Keratinocyte (primary cell): ENCODE data around the gene BSPRY. TPM values are rescaled to one million over a fixed set of nuclear protein-coding genes. Genes with fewer than 3 reads are reported as not detected.
A peak's percentile ranks its signal among the peaks of the same experiment; 100 is the strongest.

ENCODE experiments used
- DNase-seq: peaks from one replicate; pipeline ENCODE4 v3.0.0-alpha.2; 2011; ENCODE audit warnings: low read depth, missing footprints, low spot score
- FAIRE-seq: peaks from 2 replicates; lab custom pipeline; 2011; peaks lifted over from hg19 to GRCh38; lab: Jason Lieb, UNC
- H2AFZ ChIP-seq: 2 replicates; pipeline ENCODE4 v1.6.0; 2012; ENCODE audit warnings: low read length, control low read depth, inconsistent platforms; ENCODE audit not compliant: control insufficient read depth
- H3K27ac ChIP-seq: 2 replicates; pipeline ENCODE4 v1.5.1; 2011; ENCODE audit warnings: low read length; ENCODE audit not compliant: control insufficient read depth, insufficient read depth
- H3K27me3 ChIP-seq: 3 replicates; pipeline ENCODE4 v1.6.0; 2011; ENCODE audit warnings: low read length; ENCODE audit not compliant: control insufficient read depth, insufficient read depth; ENCODE audit errors: extremely low read depth
- H3K36me3 ChIP-seq, 2 experiments: 2 replicates in 1 of 2; 3 replicates in 1 of 2; pipeline ENCODE4 v1.5.1; 2011; ENCODE audit warnings: low read length in 2 of 2, mild to moderate bottlenecking in 1 of 2; ENCODE audit not compliant: control insufficient read depth in 2 of 2, insufficient read depth in 2 of 2; ENCODE audit errors: extremely low read depth in 1 of 2
- H3K4me1 ChIP-seq: 3 replicates; pipeline ENCODE4 v1.5.1; 2011; ENCODE audit warnings: low read length; ENCODE audit not compliant: control insufficient read depth, insufficient read depth; ENCODE audit errors: extremely low read depth
- H3K4me2 ChIP-seq: 3 replicates; pipeline ENCODE4 v1.6.0; 2011; ENCODE audit warnings: low read depth, low read length; ENCODE audit not compliant: control insufficient read depth, insufficient read depth; ENCODE audit errors: extremely low read depth
- H3K4me3 ChIP-seq, 3 experiments: fragments of 200-600 bp in 1 of 3; sonication (generic) in 1 of 3; 2 replicates in 2 of 3; 3 replicates in 1 of 3; pipeline ENCODE4 v1.5.1; 2011 to 2016; ENCODE audit warnings: low read length in 3 of 3, mild to moderate bottlenecking in 3 of 3, control low read depth in 2 of 3, inconsistent platforms in 1 of 3, low read depth in 1 of 3, mixed read lengths in 1 of 3, mixed run types in 1 of 3, moderate library complexity in 1 of 3; ENCODE audit not compliant: control insufficient read depth in 2 of 3, insufficient read depth in 2 of 3; ENCODE audit errors: extremely low read depth in 1 of 3
- H3K79me2 ChIP-seq: 2 replicates; pipeline ENCODE4 v1.6.0; 2012; ENCODE audit warnings: low read length; ENCODE audit not compliant: control insufficient read depth, insufficient read depth
- H3K9ac ChIP-seq: 3 replicates; pipeline ENCODE4 v1.6.0; 2011; ENCODE audit warnings: low read length; ENCODE audit not compliant: control insufficient read depth, insufficient read depth; ENCODE audit errors: extremely low read depth
- H3K9me1 ChIP-seq: 3 replicates; pipeline ENCODE4 v1.6.0; 2011; ENCODE audit warnings: low read length; ENCODE audit not compliant: control insufficient read depth, insufficient read depth; ENCODE audit errors: extremely low read depth
- H3K9me3 ChIP-seq: 2 replicates; pipeline ENCODE4 v1.5.1; 2012; ENCODE audit warnings: low read depth, low read length; ENCODE audit not compliant: control insufficient read depth
- H4K20me1 ChIP-seq: 3 replicates; pipeline ENCODE4 v1.6.0; 2011; ENCODE audit warnings: low read length; ENCODE audit not compliant: control insufficient read depth, insufficient read depth; ENCODE audit errors: extremely low read depth
- EZH2 ChIP-seq: IDR thresholded peaks from one replicate; pipeline ENCODE4 v1.6.1; 2012; ENCODE audit warnings: inconsistent platforms, mild to moderate bottlenecking, low read length, moderate library complexity
- dilution Hi-C: fragments of 300-500 bp; cut with MboI; formaldehyde crosslinking; loops from one replicate; pipeline ENCODE4 v1.7.0; 2020; ENCODE audit warnings: low sequenced_read_pairs; ENCODE audit not compliant: extremely low pct_ligation_motif_present
- polyA minus RNA-seq, 3 experiments: library from RNA; depleted of rRNA, polyadenylated mRNA; stranded (reverse); fragments of >200 nt; gene quantifications; 1 replicate in 1 of 3; 2 replicates in 1 of 3; 3 replicates in 1 of 3; pipeline ENCODE4 v1.2.3, GENCODE V29; 2011
- polyA plus RNA-seq, 5 experiments: library from polyadenylated mRNA; depleted of rRNA in 3 of 5; stranded (reverse) in 3 of 5; stranded (forward) in 1 of 5; unstranded in 1 of 5; fragments of >200 nt; gene quantifications; 1 replicate in 1 of 5; 2 replicates in 3 of 5; 3 replicates in 1 of 5; pipeline versions ENCODE4 v1.2.1 to v1.2.3, GENCODE V29; 2011 to 2012; ENCODE audit warnings: missing spikeins in 2 of 5, low read depth in 1 of 5, low replicate concordance in 1 of 5
- TF ChIP-seq, protein P1 (sequence below), 3 experiments: IDR thresholded peaks in 1 of 3; conservative IDR thresholded peaks in 1 of 3; optimal IDR thresholded peaks in 1 of 3; 2 replicates in 2 of 3; 3 replicates in 1 of 3; pipeline versions ENCODE3 to v1.5.1; 2011; ENCODE audit warnings: low read length in 3 of 3, mild to moderate bottlenecking in 3 of 3, moderate library complexity in 2 of 3, control low read depth in 1 of 3, inconsistent platforms in 1 of 3; ENCODE audit not compliant: insufficient read depth in 2 of 3; ENCODE audit errors: extremely low read depth in 1 of 3

Gene BSPRY
- 0.41 to 0.54 TPM (median 0.54 TPM) in 3 replicates for polyA plus RNA-seq
- polyA plus RNA-seq (2011; ENCODE audit: low read depth), result 7.5 TPM
- 0.51 and 0.70 TPM in 2 replicates for polyA plus RNA-seq (2011; cell fraction: cytosol; rRNA removed)
- polyA plus RNA-seq (2011; cell fraction: nucleus; rRNA removed), result 0.43 and 0.59 TPM in 2 replicates
- 0.33 and 6.8 TPM in 2 replicates for polyA plus RNA-seq (2012; ENCODE audit: low replicate concordance)
- 0.22 to 0.56 TPM in 2 of 3 replicates, not detected in the other for polyA minus RNA-seq
- 0.96 TPM for polyA minus RNA-seq (2011; cell fraction: cytosol; rRNA and poly(A)+ RNA removed)
- polyA minus RNA-seq (2011; cell fraction: nucleus; rRNA and poly(A)+ RNA removed), result 0.31 and 0.42 TPM in 2 replicates

DNA sequence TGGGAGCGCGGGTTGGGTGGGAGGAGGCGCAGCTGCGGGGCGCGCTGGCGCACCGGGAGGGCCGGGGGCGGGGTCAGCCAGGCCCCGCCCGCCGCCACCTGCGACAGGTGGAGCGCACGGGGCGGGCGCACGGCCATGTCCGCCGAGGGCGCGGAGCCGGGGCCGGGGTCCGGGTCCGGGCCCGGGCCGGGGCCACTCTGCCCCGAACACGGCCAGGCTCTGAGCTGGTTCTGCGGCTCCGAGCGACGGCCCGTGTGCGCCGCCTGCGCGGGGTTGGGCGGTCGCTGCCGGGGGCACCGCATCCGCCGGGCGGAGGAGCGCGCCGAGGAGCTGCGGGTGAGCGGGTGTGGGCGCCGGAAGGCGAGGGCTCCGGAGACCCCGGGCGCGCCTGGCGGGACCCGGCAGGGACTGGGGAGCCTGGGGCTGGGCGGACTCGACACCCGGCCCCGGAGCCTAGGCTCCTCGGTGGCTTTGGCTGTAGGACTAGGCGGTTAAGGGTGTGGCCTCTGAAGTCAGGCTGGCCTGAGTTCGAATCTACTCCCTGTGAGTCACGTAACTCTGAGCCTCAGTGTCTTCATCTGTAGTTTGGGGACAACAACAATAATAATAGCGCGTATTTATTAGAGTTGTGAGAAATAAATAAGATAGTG, at the start of gene BSPRY:
BSPRY (plus strand) TSS at position 97 of the 650 bp plus-strand sequence; CDS start at position 136, 39 bp downstream.
- Histone ChIP-seq H4K20me1 (no peaks in the 10 kb centered on the region), H3K9me1 (no peaks in the 10 kb centered on the region), H3K9me3 (no peaks in the 10 kb centered on the region), H3K4me2 (peak within 1 kb of the TSS; percentile 64), H3K36me3 (no peaks in the 10 kb centered on the region), H3K9ac (no peak within 1 kb of the TSS), H3K27ac (no peak within 1 kb of the TSS), H2AFZ (no peak within 1 kb of the TSS), H3K4me3 (peak within 1 kb of the TSS; percentile 27 to 53 (median 44)), H3K27me3 (peaks cover 31% of the 10 kb centered on the region), H3K79me2 (no peaks in the 10 kb centered on the region), H3K4me1 (peaks cover 9% of the 10 kb centered on the region)
- dilution Hi-C loops, result loop anchor here (10.0 kb wide), 1 partner anchor 55 kb away; the partner anchor contains the start of gene ALAD
- no peak for DNase-seq
- TF ChIP-seq, protein P1, sequence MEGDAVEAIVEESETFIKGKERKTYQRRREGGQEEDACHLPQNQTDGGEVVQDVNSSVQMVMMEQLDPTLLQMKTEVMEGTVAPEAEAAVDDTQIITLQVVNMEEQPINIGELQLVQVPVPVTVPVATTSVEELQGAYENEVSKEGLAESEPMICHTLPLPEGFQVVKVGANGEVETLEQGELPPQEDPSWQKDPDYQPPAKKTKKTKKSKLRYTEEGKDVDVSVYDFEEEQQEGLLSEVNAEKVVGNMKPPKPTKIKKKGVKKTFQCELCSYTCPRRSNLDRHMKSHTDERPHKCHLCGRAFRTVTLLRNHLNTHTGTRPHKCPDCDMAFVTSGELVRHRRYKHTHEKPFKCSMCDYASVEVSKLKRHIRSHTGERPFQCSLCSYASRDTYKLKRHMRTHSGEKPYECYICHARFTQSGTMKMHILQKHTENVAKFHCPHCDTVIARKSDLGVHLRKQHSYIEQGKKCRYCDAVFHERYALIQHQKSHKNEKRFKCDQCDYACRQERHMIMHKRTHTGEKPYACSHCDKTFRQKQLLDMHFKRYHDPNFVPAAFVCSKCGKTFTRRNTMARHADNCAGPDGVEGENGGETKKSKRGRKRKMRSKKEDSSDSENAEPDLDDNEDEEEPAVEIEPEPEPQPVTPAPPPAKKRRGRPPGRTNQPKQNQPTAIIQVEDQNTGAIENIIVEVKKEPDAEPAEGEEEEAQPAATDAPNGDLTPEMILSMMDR (optimal IDR thresholded peaks at IDR 0.05 in 1 of 3, IDR thresholded peaks at IDR 0.05 in 1 of 3, conservative IDR thresholded peaks at IDR 0.05 in 1 of 3; ENCODE audit: extremely low read depth in 1 of 3, insufficient read depth in 2 of 3, low read length in 3 of 3), result no peak
- TF ChIP-seq EZH2, result no peak
- no peak for FAIRE-seq

DNA sequence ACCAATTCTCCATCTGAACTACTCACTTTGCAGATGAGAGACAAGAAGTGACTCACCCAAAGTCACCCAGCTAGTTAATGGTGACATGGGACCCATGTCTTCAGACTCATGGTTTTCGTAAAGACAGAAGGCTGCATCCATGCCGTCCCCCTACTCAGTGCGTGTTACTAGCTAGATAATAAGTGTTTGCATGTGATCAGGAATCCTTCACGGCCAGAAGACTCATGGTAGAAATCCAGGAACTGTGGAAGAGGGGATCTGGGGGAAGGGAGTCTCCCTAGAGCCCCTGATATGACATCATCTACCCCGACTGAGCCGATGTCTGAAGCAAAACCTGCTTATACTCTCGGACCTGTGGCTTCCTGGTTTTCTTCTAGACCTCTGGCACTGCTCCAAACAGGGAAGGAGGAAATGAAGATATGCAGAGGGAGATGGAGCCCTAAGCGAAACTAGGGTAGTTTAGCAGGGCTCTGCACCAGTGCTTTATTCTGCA, 49.5 kb upstream of the BSPRY start:
- dilution Hi-C loops, result no loop called here
- Histone ChIP-seq H3K9ac (no peak overlapping the region), H3K27me3 (peaks cover 5% of the 10 kb centered on the region), H2AFZ (no peak overlapping the region), H3K79me2 (no peaks in the 10 kb centered on the region), H3K4me1 (no peaks in the 10 kb centered on the region), H3K9me1 (no peaks in the 10 kb centered on the region), H3K36me3 (no peaks in the 10 kb centered on the region), H3K27ac (no peak overlapping the region), H3K9me3 (no peaks in the 10 kb centered on the region), H4K20me1 (no peaks in the 10 kb centered on the region), H3K4me3 (no peak overlapping the region), H3K4me2 (no peak overlapping the region)
- TF ChIP-seq, protein P1 (optimal IDR thresholded peaks at IDR 0.05 in 1 of 3, IDR thresholded peaks at IDR 0.05 in 1 of 3, conservative IDR thresholded peaks at IDR 0.05 in 1 of 3; ENCODE audit: extremely low read depth in 1 of 3, insufficient read depth in 2 of 3, low read length in 3 of 3), result no peak
- no peak for TF ChIP-seq EZH2
- DNase-seq (no peak), FAIRE-seq (no peak)
